Measurements from ENCODE around the gene SMO.

Gene SMO

DNA sequence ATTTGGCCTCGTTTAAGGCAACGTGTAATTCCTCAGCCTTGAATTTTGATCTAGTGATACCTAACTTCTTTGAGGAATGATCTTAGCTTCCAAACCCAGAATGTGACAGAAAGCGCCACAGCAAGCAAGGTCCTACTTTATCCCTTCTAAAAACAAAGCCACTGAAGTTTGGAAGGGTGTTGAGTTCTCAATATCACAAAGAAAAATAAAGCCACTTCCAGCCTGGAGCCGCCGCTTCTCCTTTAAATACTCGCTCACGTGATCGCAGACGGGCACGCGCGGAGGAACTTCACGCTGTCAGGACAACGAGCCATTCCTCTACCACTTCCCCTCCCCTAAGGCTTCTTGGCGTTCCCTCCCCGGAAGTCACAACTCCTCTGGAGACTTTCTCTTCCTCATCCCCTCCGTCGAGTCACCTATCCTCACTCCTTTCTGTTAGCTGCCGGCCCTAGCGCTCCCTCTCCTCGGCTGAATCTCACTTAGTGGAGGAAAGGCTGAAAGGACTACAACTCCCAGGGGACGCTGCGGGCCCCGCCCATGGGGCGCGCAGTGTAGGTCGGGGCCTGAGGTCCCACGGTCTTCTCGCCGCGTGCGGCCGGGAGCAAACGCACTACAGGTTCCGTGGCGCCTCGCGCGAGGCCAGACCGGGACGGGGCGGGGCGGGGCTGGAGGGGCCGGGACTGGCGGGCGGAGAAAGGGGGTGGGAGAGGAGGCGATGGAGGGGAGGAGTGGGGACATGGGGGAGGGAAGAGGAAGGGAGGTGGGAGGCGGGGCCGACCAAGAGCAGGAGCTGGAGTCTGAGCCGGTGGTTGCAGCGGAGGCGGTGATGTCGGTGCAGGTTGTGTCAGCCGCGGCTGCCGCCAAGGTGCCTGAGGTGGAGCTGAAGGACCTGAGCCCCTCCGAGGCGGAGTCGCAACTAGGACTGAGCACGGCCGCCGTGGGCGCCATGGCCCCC, 36.1 kb downstream of the SMO start, which contains the start of gene AHCYL2:
Gene AHCYL2, plus strand, starts transcription at position 780 of the 955 bp plus-strand sequence.
- H3K36me3 Mint-ChIP-seq (ENCODE audit: low read depth) = peaks cover 13% of the 10 kb centered on the region
- H3K27me3 Mint-ChIP-seq = no peaks in the 10 kb centered on the region
- H3K27ac Mint-ChIP-seq = peak within 1 kb of the TSS; percentile 99
- H3K9me3 Mint-ChIP-seq = no peaks in the 10 kb centered on the region
- H3K4me3 Mint-ChIP-seq = peak within 1 kb of the TSS; percentile 96
- peaks cover 40% of the 10 kb centered on the region for H3K4me1 Mint-ChIP-seq (ENCODE audit: low read depth)
- intact Hi-C loops (cut with micrococcal nuclease) = loop anchor here (10.0 kb wide), 1 partner anchor 410 kb away; no protein-coding TSS in a partner anchor

DNA sequence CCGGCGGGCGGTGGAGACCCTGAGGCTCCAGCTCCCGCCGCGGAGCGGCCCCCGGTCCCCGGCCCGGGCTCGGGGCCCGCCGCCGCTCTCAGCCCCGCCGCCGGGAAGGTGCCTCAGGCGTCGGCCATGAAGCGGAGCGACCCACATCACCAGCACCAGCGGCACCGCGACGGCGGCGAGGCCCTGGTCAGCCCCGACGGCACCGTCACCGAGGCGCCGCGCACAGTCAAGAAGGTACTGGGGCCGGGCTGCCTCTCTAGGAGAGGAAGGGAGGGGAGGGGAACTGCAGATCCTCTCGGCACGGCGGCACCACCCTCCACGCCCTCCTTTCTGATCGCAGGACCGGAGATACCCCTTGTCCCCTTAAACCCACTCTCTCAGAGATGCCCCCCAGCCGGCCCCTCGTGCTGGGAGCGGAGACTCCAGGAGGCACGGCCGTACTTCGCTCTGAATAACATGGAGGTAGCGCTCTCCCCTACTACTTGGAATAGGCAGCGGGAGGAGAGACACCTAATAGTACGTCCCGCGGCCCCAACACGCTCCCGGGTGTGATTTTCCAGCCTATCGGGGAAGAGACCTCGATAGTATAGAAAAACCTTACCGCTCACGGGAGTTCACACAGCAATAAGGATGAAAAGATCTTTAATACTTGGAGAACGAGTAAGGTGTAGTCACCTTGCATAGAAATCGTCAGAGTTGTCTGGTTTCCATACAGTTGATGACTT, 36.9 kb downstream of the SMO start:
- Mint-ChIP-seq H3K27ac (peak overlapping the region; percentile 99), H3K27me3 (no peaks in the 10 kb centered on the region), H3K4me1 (ENCODE audit: low read depth) (peaks cover 40% of the 10 kb centered on the region), H3K36me3 (ENCODE audit: low read depth) (peaks cover 13% of the 10 kb centered on the region), H3K9me3 (no peaks in the 10 kb centered on the region), H3K4me3 (peak overlapping the region; percentile 96)
- intact Hi-C loops (cut with micrococcal nuclease) = loop anchor here (10.0 kb wide), 1 partner anchor 409 kb away; no protein-coding TSS in a partner anchor

DNA sequence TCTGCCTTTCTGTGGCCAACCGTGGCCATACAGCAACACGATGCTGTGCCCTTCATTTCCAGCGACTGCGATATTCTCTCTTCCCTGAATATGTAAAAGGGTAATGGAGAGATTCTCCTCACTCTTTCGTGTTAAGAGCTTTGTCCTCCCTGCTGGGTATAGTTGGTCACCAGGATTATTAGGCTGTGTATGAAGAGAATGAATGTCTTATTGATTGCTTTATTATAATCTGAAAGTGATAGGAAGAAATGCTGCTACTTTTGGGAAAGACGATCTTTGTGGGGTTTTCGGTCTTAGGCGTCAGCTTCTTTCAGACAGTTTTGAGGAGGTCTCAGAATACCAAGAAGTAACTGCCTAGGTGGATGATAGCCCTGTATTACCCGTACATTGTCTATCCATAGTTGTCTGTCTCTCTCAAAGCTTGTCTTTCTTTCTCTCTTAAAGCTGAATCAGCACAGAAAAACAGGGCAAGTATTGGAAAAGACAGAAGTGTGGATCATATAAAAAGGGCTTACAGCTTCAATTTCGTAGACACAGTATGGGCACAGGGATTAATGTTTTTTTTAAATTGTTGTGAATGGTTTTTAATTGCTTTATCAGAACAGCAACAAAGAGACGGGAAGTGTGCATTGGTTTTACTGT, 37.6 kb downstream of the SMO start:
- H3K27me3 Mint-ChIP-seq = no peaks in the 10 kb centered on the region
- no peaks in the 10 kb centered on the region for H3K9me3 Mint-ChIP-seq
- H3K4me3 Mint-ChIP-seq = peak overlapping the region; percentile 96
- peaks cover 13% of the 10 kb centered on the region for H3K36me3 Mint-ChIP-seq (ENCODE audit: low read depth)
- H3K4me1 Mint-ChIP-seq (ENCODE audit: low read depth) = peaks cover 40% of the 10 kb centered on the region
- peak overlapping the region; percentile 99 for H3K27ac Mint-ChIP-seq
- intact Hi-C loops (cut with micrococcal nuclease) = loop anchor here (10.0 kb wide), 1 partner anchor 409 kb away; no protein-coding TSS in a partner anchor

DNA sequence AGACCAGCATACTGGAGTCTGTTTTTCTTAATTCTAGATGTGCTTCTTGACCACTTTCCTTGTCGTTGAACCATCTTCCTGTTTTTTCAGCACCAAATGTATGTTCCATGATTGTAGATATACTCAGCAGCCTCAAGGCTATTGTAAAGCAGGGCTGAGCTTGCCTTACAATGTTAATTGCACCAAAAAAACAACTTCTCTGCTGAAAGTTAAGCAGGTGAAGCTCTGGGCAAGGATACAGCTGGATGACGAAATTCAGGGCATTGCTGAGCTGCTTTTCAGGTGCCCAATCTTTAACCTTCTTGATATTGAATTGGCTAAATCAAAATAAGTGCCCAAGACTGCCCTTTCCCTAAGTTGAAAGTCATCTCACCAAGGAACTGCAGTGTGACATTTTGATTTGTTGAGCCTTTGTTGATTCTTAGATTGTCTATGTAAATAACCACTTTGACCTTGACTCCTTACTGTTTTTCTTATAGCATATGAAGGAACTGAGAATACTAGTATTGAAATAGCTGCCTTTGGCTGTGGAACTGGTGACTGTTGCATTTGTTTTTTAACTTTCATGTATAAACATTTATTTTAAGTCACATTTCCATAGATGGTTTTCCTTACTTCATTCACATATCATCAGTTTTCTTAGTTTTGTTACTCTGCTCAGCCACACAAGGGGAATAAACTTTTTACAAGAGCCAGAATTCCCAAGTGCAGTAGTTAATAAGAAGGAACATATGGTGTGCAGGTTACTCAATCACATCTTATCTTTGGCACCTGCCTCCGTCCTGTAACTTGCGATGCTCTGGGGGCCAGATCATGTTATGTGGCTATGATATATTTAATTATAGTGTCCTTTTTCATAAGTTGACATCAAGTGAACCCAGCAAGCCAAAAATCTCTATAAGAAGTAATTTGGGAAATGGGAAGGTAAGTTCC, 39.5 kb downstream of the SMO start:
- H3K27me3 Mint-ChIP-seq = no peaks in the 10 kb centered on the region
- H3K4me3 Mint-ChIP-seq = no peak overlapping the region
- intact Hi-C loops (cut with micrococcal nuclease) = loop anchor here (10.0 kb wide), 1 partner anchor 407 kb away; no protein-coding TSS in a partner anchor
- peaks cover 32% of the 10 kb centered on the region for H3K4me1 Mint-ChIP-seq (ENCODE audit: low read depth)
- H3K36me3 Mint-ChIP-seq (ENCODE audit: low read depth) = peaks cover 13% of the 10 kb centered on the region
- H3K27ac Mint-ChIP-seq = no peak overlapping the region
- no peaks in the 10 kb centered on the region for H3K9me3 Mint-ChIP-seq

DNA sequence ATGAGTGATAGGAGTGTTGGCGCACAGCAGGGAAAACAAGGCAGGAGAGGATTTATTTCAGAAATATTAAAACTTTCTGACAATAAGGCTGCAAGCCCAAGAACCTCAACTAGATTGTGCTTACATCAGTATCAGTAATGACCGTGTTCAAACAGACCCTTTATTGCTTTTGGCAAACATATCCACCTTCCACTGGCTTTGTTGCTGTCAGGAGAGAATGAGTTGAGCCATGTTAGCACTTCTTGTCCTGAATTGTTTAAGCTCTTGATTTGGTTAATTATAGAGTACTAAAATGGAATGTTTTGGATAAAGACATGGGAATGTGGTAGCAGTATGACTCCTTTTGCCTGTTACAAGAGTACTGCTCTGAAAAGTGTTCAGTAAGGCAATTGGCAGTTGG, 40.2 kb downstream of the SMO start:
- H3K27me3 Mint-ChIP-seq = no peaks in the 10 kb centered on the region
- H3K9me3 Mint-ChIP-seq = no peaks in the 10 kb centered on the region
- no peak overlapping the region for H3K4me3 Mint-ChIP-seq
- peaks cover 32% of the 10 kb centered on the region for H3K4me1 Mint-ChIP-seq (ENCODE audit: low read depth)
- intact Hi-C loops (cut with micrococcal nuclease) = loop anchor here (10.0 kb wide), 1 partner anchor 406 kb away; no protein-coding TSS in a partner anchor
- peaks cover 13% of the 10 kb centered on the region for H3K36me3 Mint-ChIP-seq (ENCODE audit: low read depth)
- H3K27ac Mint-ChIP-seq = no peak overlapping the region

DNA sequence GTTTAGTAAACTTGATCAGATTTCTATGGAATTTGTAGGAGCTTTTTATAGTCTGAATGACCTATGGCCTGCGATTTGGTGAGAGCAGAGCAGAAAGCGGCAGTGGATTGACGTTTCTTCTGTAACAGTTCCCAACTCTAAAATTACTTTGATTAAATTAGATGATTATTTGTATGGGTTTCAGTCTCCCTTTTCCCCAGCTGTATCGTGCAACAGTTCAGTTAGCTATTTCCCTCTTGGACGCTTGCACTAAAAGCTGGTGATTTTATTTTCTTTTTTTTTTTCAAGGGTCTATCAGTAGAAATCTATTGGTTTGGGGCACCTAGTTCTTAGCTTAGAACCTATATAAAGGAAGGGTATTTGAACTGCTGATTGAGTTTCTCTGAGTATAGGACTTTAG, 43.2 kb downstream of the SMO start:
- H3K36me3 Mint-ChIP-seq (ENCODE audit: low read depth) = peaks cover 4% of the 10 kb centered on the region
- intact Hi-C loops (cut with micrococcal nuclease) = no loop called here
- no peak overlapping the region for H3K4me3 Mint-ChIP-seq
- H3K9me3 Mint-ChIP-seq = no peaks in the 10 kb centered on the region
- no peak overlapping the region for H3K27ac Mint-ChIP-seq
- peaks cover 13% of the 10 kb centered on the region for H3K4me1 Mint-ChIP-seq (ENCODE audit: low read depth)
- no peaks in the 10 kb centered on the region for H3K27me3 Mint-ChIP-seq

DNA sequence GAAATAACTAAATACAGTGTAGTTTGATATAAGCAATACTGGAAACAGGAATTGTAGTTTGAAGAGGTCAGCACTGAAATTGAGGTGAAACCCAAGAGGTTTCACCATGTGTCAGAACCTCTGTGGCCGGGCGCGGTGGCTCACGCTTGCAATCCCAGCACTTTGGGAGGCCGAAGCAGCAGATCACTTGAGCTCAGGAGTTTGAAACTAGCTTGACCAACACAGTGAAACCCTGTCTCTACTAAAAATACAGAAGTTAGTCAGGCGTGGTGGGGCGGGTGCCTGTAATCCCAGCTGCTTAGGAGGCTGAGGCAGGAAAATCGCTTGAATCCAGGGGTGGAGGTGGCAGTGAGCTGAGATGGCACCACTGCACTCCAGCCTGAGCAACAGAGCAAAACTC, 50.1 kb downstream of the SMO start:
- peaks cover 25% of the 10 kb centered on the region for H3K4me1 Mint-ChIP-seq (ENCODE audit: low read depth)
- peaks cover 15% of the 10 kb centered on the region for H3K36me3 Mint-ChIP-seq (ENCODE audit: low read depth)
- no peak overlapping the region for H3K4me3 Mint-ChIP-seq
- H3K9me3 Mint-ChIP-seq = no peaks in the 10 kb centered on the region
- intact Hi-C loops (cut with micrococcal nuclease) = no loop called here
- H3K27me3 Mint-ChIP-seq = no peaks in the 10 kb centered on the region
- H3K27ac Mint-ChIP-seq = peak overlapping the region; percentile 55

DNA sequence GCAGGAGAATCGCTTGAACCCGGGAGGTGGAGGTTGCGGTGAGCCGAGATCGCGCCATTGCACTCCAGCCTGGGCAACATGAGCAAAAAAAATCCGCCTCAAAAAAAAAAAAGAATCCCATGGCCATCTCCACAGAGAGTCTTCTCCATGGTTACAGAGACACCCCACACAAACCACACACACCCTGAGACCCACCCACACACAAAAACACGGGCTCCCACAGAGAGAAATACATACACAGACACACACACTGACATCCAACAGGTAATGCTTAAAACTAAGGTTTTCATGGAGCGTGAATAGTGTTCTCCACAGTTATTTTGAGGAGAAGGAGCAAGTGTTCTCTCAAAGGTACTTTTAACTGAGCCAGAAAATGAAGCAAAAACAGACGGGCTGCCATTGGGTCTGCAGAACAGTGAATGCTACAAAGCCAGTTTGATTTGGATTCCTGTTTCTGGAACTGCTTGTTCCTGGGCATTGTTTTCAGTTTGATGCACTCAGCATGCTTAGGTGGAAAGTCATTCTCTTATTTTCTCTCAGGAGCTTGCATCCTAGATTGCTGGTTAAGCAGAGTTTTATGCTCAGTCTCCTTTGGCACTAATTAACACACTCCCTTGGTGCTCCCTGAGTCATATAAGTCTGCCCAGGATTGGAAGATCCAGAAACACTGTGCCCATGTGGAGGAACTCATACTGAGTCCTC, 51.8 kb downstream of the SMO start:
- Mint-ChIP-seq H3K4me1 (ENCODE audit: low read depth) (peaks cover 25% of the 10 kb centered on the region), H3K9me3 (no peaks in the 10 kb centered on the region), H3K27ac (peak overlapping the region; percentile 48), H3K36me3 (ENCODE audit: low read depth) (peaks cover 11% of the 10 kb centered on the region), H3K4me3 (no peak overlapping the region), H3K27me3 (no peaks in the 10 kb centered on the region)
- intact Hi-C loops (cut with micrococcal nuclease) = no loop called here

DNA sequence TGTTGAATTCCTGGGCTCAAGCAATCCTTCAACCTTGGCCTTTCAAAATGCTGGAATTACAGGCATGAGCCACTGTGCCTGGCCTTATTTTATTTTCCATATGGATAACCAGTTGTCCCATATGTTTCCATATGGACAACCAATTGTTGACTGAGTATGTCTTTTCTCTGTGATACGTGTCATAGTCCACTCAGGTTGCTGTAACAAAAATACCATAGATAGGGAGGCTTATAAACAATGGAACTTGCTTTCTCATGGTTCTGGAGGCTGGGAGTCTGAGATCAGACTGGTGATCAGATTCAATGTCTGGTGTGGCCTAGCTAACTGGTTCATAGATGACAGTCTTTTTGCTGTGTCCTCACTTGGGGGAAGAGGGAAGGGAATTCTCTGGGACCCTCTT, 55.8 kb downstream of the SMO start:
- intact Hi-C loops (cut with micrococcal nuclease) = no loop called here
- H3K4me1 Mint-ChIP-seq (ENCODE audit: low read depth) = peaks cover 14% of the 10 kb centered on the region
- H3K4me3 Mint-ChIP-seq = no peak overlapping the region
- no peaks in the 10 kb centered on the region for H3K27me3 Mint-ChIP-seq
- no peak overlapping the region for H3K27ac Mint-ChIP-seq
- peaks cover 18% of the 10 kb centered on the region for H3K36me3 Mint-ChIP-seq (ENCODE audit: low read depth)
- H3K9me3 Mint-ChIP-seq = no peaks in the 10 kb centered on the region

DNA sequence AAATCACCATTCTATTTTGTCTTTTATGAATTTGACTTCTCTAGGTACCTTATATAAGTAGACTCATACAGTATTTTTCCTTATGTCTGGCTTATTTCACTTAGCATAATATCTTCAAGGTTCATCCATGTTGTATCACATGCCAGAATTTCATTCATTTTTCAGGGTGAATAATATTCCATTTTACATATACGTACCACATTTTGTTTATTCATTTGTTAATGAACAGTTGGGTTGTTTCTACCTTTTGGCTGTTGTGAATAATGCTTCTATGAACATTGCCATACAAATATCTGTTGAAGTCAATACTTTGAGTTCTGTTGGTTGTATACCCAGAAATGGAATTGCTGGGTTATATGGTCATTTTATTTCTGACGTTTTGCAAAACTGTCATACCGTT, 57.1 kb downstream of the SMO start:
- intact Hi-C loops (cut with micrococcal nuclease) = no loop called here
- Mint-ChIP-seq H3K27ac (no peak overlapping the region), H3K4me3 (no peak overlapping the region), H3K27me3 (no peaks in the 10 kb centered on the region), H3K9me3 (no peaks in the 10 kb centered on the region), H3K36me3 (ENCODE audit: low read depth) (peaks cover 7% of the 10 kb centered on the region), H3K4me1 (ENCODE audit: low read depth) (peaks cover 3% of the 10 kb centered on the region)

DNA sequence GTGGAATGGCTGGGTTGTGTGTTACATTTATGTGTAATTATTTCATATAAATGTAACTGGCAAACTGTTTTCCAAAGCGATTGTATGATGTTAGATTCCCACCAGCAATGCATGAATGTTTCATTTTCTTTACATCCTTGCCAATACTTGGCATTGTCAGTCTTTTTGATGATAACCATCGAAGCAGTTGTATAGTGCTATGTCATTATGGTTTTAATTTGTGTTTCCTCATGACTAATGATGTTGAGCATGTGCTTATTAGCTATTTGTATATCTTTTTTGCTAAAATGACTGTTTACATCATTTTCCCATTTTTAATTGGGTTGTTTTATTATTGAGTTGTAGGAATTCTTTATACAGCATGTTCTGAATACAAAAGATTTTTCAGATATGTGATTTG, 58.7 kb downstream of the SMO start:
- Mint-ChIP-seq H3K36me3 (ENCODE audit: low read depth) (peaks cover 7% of the 10 kb centered on the region), H3K9me3 (no peaks in the 10 kb centered on the region), H3K4me1 (ENCODE audit: low read depth) (no peaks in the 10 kb centered on the region), H3K4me3 (no peak overlapping the region), H3K27me3 (no peaks in the 10 kb centered on the region), H3K27ac (no peak overlapping the region)
- intact Hi-C loops (cut with micrococcal nuclease) = no loop called here

DNA sequence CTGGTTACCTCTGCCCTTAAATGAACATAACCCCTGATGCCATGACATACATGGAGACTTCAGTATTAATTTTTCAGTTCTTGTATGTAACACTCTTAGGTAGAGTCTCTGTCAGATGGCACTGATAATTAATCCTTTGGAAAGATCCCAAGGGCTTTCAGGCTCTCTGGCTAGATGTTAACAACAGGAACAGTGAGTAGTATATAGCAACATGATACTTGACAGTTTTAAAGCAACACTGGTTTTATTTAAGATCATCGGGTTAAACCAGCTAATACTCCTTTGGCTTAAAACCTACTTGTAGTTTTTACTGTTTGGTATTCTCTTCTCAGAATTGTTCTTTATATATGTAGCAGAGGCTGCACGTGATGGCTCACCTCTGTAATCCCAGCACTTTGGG, 63.7 kb downstream of the SMO start:
- H3K36me3 Mint-ChIP-seq (ENCODE audit: low read depth) = no peaks in the 10 kb centered on the region
- no peaks in the 10 kb centered on the region for H3K27me3 Mint-ChIP-seq
- intact Hi-C loops (cut with micrococcal nuclease) = no loop called here
- peaks cover 10% of the 10 kb centered on the region for H3K4me1 Mint-ChIP-seq (ENCODE audit: low read depth)
- H3K9me3 Mint-ChIP-seq = no peaks in the 10 kb centered on the region
- no peak overlapping the region for H3K27ac Mint-ChIP-seq
- no peak overlapping the region for H3K4me3 Mint-ChIP-seq

All from dendritic cell treated with granulocyte-macrophage colony-stimulating factor and Interleukin-4, amounts not matched to agents 40 ng/mL and 50 ng/mL, for 4 days (primary cell).